Measurements from ENCODE around the gene BMF. TPM values are rescaled to one million over a fixed set of nuclear protein-coding genes. Genes with fewer than 3 reads are reported as not detected.

Gene BMF
- total RNA-seq, 6 donors from 2014 or later, result 9.9 to 118 (median 26.2) TPM

DNA sequence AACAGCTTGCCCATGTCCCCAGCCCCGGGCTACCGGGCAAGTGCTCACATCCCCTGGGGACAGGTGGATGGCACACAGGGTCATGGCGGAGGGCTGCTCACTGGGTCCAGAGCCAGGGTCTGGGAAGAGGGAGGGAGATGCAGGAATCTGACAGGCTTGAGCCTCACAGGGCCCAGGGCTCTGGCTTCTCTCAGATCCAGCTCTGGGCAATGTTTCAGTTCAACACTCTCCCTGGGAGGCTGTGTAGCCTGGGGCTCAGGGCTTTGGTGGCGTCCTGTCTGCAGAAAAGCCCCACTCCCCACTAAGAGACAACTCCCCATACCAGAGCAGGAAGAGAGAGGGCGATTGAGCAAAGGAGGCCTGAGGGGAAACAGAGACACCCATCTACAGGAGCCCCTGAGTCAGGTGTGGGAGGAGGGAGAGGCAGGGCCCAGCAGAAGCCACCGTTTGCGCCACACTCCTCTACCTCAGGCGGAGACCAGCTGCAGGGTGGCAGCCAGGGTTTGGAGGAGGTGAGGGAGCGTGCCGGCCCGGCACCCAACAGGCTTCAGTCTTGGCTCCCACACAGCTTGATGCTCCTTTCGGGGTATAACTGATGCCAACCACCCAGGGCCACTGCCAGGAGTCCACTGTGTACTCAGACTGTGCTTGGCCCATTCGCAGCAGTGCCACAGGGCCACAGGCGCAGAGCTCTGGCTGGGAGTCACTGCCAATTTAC, 52.9 kb downstream of the BMF start:
- 91 to 95% methylated on average over 7 to 14 of the region's 14 CpGs for WGBS, 2 donors
- ATAC-seq (ENCODE audit: low FRiP score in 2 of 2), result peak; percentile 3 to 6

DNA sequence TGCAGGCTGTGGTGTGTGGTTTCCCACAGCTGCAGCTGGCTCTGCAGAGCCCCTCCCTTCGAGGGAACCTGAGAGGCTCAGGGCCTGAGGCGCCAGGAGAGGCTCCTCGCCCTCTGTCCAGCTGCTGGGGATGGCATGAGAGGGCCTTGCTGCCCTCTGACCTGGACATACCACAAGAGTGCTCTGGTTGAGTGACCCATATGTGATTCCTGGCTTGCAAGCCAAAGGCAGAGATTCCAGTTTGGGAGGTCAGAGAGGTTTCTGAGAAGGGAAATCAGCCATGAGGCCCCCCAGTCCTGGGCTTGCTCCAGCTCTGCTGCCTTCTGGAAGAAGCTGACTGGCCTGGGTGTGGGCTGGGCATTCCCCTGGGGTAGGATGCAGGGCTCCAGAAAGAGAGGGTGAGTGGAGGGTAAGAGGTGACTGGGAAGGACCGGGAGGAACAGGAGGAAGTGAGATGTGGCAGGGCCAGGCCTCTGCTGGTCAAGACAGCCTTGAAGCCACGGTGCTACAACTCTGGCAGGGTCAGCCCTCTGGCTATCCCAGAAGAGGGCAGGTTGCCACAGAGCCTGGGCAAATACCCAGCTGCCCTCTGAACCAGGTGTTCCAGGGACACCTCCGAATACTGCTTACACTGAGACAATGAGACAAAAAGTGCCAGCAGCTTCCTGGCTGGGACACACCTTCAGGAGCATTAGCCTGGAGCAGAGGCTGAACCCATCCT, 53.7 kb downstream of the BMF start:
- DNase-seq (peak in 1 of 2 donors; percentile 67), ATAC-seq (ENCODE audit: low FRiP score in 2 of 2) (peak in 1 of 2 donors; percentile 6)
- H3K36me3 ChIP-seq, result no peaks in the 10 kb centered on the region
- H3K9me3 ChIP-seq, result no peaks in the 10 kb centered on the region
- H3K4me1 ChIP-seq, result peaks cover 12 to 33% (median 25%) of the 10 kb centered on the region in 4 donors
- no peak overlapping the region for H3K4me3 ChIP-seq
- 40 to 42% methylated on average over 3 to 5 of the region's 6 CpGs for WGBS, 2 donors
- TF ChIP-seq POLR2A (IDR thresholded peaks at IDR 0.05) (no peak), EP300 (IDR thresholded peaks at IDR 0.05) (no peak), CTCF (IDR thresholded peaks at IDR 0.05) (no peak), POLR2AphosphoS5 (IDR thresholded peaks at IDR 0.05) (no peak)
- H3K27ac ChIP-seq, result peak overlapping the region in 2 of 4 donors; percentile 27 to 48
- no peaks in the 10 kb centered on the region for H3K27me3 ChIP-seq

More for the DNA sequence above, 52.9 kb downstream of the BMF start:
- TF ChIP-seq EP300 (IDR thresholded peaks at IDR 0.05), result no peak
- no peak for TF ChIP-seq POLR2AphosphoS5 (IDR thresholded peaks at IDR 0.05)
- TF ChIP-seq POLR2A (IDR thresholded peaks at IDR 0.05), result no peak
- no peak for TF ChIP-seq CTCF (IDR thresholded peaks at IDR 0.05)
- Histone ChIP-seq H3K9me3 (no peaks in the 10 kb centered on the region), H3K27ac (peak overlapping the region in 2 of 4 donors; percentile 27 to 48), H3K27me3 (no peaks in the 10 kb centered on the region), H3K36me3 (no peaks in the 10 kb centered on the region), H3K4me3 (no peak overlapping the region), H3K4me1 (peaks cover 12 to 30% (median 25%) of the 10 kb centered on the region in 4 donors)
- DNase-seq, result peak in 1 of 2 donors; percentile 54

- WGBS, 2 donors, result 80 to 97% methylated on average over 2 to 3 of the region's 3 CpGs
- no peaks in the 10 kb centered on the region for H3K9me3 ChIP-seq
- H3K36me3 ChIP-seq, result no peaks in the 10 kb centered on the region
- DNase-seq (no peak), ATAC-seq (ENCODE audit: low FRiP score in 2 of 2) (no peak)
- no peak overlapping the region for H3K4me3 ChIP-seq
- H3K27me3 ChIP-seq, result no peaks in the 10 kb centered on the region
- H3K4me1 ChIP-seq, result peaks cover 12 to 38% (median 25%) of the 10 kb centered on the region in 4 donors
- TF ChIP-seq EP300 (IDR thresholded peaks at IDR 0.05) (no peak), POLR2AphosphoS5 (IDR thresholded peaks at IDR 0.05) (no peak), POLR2A (IDR thresholded peaks at IDR 0.05) (no peak), CTCF (IDR thresholded peaks at IDR 0.05) (no peak)
- peak overlapping the region in 1 of 4 donors; percentile 48 for H3K27ac ChIP-seq
Measured at GRCh38 chr15:40054605-40054854, 54.1 kb downstream of the BMF start.

- Histone ChIP-seq H3K4me1 (peaks cover 14 to 43% (median 28%) of the 10 kb centered on the region in 4 donors), H3K36me3 (no peaks in the 10 kb centered on the region), H3K27ac (peak overlapping the region in 2 of 4 donors; percentile 21 to 40), H3K4me3 (no peak overlapping the region), H3K9me3 (no peaks in the 10 kb centered on the region), H3K27me3 (no peaks in the 10 kb centered on the region)
- ATAC-seq (ENCODE audit: low FRiP score in 2 of 2), result no peak
- 82 to 88% methylated on average over 7 to 13 of the region's 14 CpGs for WGBS, 2 donors
- no peak for DNase-seq
- TF ChIP-seq POLR2AphosphoS5 (IDR thresholded peaks at IDR 0.05) (no peak), CTCF (IDR thresholded peaks at IDR 0.05) (no peak), POLR2A (IDR thresholded peaks at IDR 0.05) (no peak), EP300 (IDR thresholded peaks at IDR 0.05) (no peak)
Measured at GRCh38 chr15:40053831-40054604, 54.7 kb downstream of the BMF start.

Measured in upper lobe of left lung (tissue), 6 donors.